HG02759 (cell line): ENCODE results near the gene THRA.

Experiments used
- ATAC-seq: cut with Tn5 transposase; IDR thresholded peaks from one replicate; pipeline ENCODE4 v1.9.1; 2021; ENCODE audit warnings: mild to moderate bottlenecking, moderate library complexity; ENCODE audit not compliant: unreplicated experiment

Gene THRA

DNA sequence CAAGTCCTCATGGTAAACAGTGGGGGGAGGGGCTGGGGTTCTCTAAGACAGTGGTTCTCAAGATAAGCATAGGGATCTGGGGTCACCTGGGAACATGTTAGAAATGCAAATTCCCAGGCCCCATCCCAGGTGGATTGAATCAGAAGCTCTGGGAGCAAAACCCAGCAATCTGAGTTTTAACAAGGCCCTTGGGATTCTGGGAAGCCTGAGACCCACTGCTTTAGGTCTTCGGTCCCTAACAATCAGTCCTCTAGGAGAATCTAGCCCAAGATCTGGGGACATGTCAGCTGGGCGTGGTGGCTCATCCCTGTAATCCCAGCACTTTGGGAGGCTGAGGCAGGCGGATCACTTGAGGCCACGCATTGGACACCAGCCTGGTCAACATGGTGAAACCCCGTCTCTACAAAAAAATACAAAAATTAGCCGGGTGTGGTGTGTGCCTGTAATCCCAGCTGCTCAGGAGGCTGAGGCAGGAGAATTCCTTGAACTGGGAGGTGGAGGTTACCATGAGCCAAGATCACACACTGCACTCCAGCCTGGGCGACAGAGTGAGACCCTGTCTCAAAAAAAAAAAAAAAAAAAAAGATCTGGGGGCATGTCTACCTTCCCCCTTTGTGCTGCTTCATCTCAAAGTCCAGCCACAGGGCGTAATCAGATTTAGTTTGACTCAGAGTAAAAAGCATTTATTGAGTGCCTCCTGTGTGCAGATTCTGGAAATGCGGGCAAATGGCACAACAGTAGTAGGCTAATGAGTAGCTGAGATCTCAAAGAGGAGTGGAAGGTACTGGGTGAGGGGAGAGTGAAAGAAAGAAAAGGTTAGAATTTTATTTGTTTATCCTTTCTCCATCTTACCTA, 46.4 kb downstream of the THRA start:
- no peak for ATAC-seq

DNA sequence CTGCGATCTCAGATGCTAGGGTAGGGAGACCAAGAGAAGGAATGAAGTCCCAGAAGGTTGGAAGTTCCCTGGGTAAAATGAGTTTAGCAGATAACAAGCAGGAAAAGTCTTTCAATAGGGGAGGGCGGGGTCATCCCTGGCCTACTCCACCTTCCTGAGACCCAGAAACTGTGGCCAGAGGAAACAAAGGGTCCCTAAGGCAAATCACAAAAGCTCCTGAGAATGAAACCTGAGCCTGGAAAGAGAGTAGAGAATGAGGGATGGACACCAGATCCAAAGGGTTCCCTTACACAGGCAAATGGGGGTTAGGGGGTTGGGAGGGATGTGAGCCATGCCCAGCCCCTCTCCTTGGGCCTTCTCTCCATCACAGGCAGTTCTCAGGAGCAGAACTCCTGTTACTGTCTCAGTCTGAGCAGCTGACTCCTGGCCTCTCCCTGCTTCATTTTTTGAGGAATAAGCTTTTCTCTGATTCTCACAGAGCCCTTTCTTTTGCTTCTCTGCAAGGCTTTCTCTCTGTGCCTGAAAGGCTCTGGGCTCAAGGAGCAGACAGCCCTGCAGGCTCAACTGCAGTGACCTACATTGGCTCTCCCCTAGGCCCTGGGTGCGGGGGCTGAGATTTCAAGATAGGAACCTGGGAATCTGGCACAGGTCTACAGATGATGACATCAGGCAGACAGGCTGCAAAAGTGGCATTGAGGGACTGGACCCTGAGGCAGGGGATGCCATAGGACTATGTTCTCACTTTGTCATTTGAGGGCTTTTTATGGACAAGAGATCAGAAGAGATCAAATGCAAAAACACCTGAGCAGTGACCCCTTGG, 47.5 kb downstream of the THRA start:
- ATAC-seq = no peak

DNA sequence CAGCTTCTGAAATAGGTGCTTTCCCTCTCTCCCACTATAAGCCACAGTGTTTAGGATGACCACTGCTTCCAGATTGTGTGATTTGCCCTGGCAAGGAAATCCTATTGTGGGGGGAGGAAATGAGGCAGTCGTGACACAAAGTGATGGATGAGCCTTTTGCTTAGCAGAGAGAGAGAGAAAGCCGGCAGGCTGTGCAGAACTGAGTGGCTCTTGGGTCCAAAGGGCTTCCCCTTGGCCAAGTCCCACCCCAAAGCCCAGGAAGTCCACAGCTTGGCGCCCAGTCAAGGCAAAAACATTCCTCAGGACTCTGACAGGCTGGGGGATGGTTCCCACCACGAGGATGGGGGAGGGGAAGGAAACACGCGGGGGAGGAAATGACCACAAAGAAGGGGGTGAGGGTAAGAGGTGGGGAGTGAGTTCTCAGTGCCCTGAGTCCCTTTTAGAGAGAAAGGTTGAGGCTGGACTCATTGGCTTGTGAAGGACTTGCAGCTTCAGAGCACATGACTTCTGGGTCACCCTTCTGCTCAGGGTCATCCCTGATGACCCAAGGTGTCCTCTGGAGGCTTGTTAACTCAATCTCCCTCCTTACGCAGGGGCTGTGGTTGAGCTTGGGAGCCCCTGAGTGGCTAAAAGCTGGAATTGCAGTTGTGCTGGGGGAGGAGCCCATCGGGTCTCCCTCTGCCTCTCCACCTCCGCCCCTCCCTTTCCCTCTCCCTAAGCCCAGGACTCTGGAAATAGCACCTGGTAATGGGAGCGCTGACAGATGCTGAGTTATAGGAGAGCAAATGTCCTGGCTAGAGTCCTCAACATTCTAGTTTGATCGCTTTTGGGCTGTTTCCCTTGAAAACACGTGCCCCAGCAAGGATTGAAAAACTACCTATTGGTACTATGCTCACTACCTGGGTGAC, 48.7 kb downstream of the THRA start:
- peak; percentile 46 for ATAC-seq

DNA sequence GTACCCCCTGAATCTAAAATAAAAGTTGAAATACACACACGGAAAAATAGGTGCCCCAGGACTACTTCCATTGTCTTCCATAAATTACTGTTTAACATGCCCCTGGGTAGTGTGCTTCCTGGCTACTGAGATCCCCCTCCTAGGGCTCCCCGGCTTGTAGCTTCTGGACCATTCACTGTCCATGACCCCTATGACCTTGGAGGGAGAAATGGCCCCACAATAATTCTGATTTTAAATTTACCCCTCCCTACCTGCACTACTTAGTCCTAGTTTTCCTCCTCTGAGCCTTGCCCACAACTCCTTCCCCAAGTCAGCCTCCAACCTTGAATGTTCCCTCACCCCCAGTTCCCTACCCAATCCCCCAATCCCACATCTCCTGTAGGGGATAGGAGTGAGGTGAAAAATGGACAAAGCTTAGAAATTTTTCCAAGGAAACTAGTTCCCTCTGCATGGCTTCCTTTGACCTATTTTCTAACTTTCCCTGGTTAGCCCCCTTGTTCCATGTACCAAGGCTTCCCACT, 49.5 kb downstream of the THRA start:
- ATAC-seq = no peak

DNA sequence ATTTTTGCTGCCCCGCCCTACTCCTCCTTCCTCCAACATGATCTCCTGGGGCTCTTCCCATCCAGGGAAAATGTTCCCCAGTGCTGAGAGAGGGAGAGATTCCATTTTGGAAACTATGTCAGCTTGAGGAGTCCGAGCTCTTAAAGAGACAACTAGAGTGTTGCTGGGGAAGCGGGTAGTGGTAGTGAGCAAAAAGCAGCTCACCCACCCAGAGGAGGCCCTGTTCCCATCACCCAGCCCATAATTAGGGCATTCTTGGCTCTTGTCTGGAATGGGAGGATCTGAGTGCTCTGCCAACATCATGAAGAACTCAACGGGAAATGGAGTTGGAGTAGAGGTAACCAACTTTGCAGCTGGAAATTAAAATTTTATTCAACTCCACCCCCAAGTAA, 49.9 kb downstream of the THRA start:
- no peak for ATAC-seq

DNA sequence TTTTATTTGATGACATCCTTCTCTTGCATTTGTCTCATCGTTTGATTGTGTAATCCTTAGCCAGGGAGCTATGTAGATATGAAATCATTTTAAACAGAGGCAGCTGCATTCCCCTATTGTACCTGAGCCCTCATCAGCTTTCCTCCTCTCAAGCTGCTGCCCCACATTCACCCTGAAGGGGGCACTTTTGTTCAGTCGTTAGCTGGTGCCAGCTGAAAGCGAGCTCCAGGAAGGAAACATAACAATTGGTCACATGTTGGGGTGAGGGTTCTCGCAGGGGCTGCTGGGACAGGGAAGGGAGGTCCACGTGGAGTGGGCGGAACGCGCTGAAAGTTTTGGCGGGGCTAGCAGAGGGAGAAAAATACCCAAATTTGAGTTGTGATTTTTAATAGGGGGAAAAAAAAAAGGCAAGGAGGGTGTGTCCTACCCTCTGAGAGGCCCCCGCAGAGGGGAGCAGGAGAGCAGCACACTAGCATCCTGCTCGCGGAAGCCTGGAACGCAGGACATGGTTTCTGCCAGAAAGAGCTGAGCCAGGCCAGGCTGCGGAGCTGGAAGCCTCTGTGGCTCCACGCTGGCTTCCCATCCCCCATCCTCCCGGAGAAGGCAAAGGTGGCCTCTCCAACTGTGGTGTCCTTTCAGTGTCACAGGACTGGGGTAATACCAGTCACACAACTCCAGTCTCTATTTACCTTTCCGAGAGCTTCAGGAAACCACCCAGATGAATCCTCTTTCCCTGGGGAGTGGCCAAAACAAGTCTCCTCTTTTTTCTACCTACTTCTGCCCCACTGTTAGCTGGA, 50.5 kb downstream of the THRA start:
- ATAC-seq = peak; percentile 82

DNA sequence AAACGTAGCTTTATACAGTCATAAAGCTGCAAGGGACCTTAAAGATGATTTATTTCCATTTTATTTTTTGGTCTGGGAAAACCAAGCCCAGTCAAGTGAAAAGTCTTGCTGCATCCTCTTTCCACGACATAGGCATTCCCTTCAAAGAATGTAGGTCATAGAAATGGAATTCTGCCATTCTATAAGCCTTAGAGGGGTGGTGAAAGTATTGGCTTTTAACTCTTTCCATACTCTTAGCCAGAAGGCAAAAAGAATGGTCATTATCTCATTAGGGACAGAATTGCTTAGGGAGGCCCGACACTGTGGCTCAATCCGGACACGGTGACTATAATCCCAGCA, 51.1 kb downstream of the THRA start:
- ATAC-seq = no peak

DNA sequence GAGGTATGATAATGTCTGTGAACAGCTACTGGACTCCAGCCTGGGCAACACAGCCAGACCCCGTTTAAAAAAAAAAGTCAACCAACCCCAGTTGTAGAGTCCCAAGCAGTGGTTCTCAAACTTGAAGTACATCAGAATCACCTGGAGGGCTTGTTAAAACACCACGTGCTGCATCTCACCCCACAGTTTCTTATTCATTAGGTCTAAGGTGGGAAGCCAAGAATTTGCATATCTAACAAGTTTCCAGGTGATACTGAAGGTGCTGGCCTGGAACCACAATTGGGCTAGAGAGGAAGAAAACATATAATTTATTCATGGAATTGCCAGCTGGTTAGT, 52.3 kb downstream of the THRA start:
- no peak for ATAC-seq

DNA sequence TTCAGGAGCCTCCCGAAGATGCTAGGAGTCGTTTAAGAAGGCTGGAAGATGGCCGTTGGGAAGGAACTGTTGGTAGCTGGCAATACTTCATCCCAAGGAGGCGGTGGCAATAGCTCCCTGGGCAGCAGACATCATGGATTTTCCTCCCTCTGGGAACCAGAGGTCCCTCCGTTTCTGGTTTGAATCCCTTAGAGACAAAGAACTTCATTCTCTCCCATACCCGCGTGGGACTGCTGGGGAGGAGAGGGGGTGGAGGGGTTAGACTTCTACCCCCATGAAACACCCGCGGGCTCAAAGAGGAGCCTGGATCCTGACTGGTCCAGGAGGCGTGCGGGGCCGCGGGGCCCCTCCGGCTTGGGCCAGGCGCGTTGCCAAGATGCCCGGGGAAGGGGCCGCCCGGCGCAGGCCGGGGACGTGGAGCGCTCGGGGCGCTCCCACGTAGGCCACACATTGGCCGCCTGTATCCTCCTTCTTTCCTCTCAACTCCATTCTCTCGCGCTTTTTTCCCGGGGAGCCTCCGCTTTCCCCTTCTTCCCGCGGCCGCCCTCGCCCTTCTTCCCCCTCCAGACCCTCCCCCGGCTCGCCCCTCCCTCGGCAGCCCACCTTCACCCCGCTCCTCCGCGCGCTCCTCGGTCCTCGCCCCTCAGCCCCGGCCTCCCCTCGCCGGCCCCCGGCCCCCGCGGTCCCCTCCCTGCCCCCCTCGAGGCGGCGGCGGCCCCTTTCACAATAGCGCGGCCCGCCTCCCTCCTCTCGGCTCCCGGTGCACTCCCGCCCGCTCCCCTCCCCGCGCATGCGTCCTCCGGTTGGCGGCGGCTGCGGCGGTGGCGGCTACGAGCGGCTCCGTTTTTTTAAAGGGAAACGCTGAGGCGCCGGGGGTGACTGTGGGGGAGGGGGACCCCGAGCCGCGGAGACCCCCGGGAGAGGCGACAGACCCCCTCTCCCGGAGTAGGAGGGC, 58.7 kb downstream of the THRA start, which contains the start of gene MSL1:
Gene MSL1, plus strand, starts transcription at position 791 of the 955 bp plus-strand sequence. CDS start 642 bp downstream, outside the sequence.
- ATAC-seq = peak; percentile 66

DNA sequence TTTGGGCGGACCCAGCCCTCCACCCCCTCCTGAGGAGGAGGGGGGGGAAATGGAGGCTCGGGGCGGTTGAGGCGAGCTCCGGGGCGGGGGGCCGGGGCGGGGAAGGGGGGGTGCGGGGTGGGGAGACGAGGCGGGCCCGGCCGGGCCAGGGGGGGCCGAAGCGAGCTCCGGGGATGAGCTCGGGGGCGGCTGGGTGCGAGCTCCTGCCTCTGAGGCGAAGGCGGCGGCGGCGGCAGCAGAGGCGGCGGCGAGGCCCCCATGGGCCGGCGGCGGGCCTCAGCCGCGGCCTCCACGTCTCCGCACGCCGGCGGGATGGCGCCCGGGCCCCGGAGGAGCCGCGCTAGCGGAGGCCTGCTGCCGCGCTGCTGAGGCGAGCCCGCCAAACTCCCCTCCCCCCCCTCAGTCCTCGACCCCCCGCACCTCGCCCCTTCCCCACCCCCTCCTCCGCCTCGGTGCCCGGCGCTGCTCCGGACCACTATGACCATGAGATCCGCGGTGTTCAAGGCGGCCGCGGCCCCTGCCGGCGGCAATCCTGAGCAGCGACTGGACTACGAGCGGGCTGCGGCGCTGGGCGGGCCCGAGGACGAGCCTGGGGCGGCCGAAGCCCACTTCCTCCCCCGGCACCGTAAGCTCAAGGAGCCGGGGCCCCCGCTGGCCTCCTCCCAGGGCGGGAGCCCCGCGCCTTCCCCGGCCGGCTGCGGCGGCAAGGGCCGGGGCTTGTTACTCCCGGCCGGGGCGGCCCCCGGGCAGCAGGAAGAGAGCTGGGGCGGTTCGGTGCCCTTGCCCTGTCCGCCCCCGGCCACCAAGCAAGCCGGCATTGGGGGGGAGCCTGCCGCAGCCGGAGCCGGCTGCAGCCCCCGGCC, 59.6 kb downstream of the THRA start:
- ATAC-seq = peak; percentile 29

DNA sequence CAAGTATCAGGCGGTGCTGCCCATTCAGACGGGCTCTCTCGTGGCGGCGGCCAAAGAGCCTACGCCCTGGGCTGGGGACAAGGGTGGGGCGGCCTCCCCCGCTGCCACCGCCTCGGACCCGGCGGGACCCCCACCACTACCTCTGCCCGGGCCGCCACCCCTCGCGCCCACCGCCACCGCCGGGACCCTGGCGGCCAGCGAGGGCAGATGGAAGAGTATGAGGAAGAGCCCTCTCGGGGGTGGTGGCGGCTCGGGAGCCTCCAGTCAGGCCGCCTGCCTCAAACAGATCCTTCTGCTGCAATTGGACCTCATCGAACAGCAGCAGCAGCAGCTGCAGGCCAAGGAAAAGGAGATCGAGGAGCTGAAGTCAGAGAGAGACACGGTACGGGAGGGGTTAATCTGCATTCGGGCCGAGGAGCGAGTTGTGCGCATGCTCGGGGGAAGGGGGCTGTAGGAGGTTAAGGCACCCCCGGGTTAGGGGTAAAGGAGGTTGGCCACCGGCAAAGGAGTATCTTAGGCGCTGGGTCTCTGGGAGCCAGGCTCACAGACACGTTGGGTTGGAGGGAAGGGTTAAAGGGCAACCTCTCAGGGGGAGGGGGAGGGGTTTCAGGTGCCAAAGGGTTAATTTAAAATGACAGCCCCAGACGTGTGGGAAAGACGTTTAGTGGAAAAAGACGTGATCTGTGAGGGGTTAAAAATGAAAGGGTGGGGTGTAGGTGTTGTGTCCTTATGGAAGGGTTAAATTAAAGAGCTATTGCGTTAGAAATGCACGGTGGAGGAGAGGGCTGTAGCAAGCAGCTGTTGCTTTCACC, 60.4 kb downstream of the THRA start:
- ATAC-seq = peak; percentile 32

DNA sequence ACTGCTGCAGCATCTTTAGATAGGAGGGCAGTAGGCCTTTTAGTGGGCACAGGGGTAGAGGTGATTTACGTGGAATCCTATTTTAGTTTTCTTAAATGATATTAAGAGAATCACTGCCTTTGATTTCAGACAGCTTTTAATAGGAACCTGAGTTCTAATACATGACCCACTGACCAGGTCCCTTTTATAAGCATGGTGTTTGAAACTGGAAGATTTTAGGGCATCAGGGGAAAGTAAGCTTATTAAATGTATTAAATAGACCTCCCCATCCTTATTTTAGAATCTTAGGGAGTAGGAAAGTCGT, 61.0 kb downstream of the THRA start:
- ATAC-seq = no peak

DNA sequence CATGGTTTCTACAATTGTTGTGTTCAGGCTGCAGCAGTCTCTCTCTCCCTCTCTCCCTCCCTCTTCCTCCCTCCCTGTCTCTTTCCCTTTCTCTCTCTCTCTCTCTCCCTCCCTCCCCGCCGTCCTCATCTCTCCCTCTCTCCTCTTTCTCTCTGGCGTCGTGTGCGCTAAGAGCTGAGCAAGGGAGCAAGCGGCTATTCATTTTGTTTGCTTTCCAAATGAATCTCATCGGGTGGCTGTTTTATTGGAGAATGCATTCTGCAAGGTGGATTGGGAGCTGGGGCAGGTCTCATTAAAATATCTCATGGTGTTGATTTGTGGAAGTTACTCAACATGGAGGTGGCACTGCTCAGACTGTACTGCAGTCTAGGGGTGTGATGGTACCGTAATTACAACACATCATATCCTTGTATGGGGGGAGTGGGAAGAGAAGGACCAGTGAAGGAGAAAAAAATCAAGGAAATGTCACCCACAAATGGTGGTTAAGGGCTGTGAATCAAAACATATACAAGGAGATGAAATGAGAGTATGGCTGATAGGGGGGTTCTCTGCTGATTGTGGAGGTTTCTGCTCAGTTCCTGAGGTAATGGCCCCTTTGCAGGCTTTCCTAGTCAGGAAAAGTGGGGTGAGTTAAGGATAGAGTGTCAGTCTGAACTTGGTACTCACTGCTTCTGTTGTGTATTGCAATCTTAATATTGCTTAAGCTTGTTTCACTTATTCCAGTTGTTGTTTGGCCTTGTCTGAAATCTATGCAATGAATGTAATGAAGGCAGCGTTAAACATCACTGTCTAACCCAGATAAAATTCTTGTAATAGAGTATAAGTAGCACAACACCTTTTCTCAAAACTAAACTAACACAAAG, 61.7 kb downstream of the THRA start:
- no peak for ATAC-seq

DNA sequence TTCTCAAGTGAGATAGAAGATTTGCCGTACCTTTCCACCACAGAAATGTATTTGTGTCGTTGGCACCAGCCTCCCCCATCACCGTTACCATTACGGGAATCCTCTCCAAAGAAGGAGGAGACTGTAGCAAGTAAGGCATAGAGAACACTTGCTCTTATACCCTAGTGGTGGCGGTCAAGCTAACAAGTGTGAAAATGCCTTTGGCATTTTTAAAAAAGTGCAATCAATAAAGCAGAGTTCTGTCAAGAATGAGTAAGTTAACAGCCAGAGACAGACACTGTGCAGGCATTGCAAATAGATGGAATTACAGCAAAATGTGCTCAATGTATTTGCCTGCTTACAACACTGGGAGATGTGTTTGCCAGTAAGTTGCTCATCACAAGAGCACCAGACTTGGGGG, 66.7 kb downstream of the THRA start:
- no peak for ATAC-seq

DNA sequence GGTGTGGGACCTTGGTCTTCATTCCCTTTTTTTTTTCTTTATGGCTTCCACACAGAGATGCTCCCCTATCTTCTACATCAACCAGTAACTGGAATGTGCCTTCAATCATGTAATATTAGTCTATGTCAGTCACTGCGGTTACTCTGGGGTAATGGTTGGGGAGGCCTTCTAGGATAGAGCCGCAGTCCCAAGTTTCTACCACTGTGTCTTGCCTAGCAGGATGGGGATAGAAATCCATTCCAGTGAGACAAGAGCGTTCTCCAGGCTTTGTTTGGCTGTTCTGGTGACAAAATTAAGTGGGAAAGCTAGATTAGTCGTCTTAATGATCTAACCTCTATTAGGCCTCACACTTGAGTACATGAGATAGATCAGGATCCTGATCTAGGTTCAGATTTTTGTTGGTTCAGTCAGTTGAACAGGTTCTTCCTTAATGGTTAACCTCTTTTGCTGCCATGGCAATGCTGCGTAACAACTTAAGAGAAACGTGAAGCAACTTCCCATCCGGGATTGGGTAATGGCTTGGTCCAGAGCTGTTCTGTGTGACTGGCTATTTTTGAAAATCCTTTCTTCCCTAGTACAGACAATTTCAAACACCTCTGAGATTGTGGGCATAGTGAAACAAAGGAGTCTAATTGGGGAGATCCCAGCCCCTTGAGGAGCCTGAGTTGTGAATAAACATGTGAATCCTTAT, 67.7 kb downstream of the THRA start:
- ATAC-seq = no peak

DNA sequence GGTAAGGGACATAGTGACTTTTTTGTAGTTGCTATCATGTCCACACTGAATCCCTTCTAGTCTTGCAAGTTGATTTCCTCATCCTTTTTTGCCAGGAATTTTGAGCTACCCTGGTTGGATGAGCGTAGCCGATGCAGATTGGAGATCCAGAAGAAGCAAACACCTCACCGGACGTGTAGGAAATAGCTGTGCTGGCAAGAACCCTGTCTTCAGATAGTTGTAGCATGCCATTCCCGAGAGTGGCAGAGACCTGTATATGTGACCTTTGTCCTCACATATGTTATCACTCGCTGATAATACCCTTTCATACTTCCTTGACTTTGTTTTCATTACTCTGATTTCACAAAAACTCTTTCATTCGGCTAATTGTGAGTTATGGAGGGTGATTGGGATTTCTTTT, 71.4 kb downstream of the THRA start:
- no peak for ATAC-seq
